Measurements from ENCODE around the gene RAP1GAP. TPM values are rescaled to one million over a fixed set of nuclear protein-coding genes. Genes with fewer than 3 reads are reported as not detected.
"Not testable (repeated sequence)": the region's sequence is repeated elsewhere in the genome, so short reads cannot be mapped to it uniquely, and the experiment has no call there.

The RAP1GAP gene
- total RNA-seq, 2 donors from 2014 or later: 0.45 to 6.0 TPM

- Mint-ChIP-seq H3K4me3 (no peak overlapping the region), H3K27me3 (no peaks in the 10 kb centered on the region), H3K27ac (no peak overlapping the region), H3K9me3 (no peaks in the 10 kb centered on the region), H3K4me1 (no peaks in the 10 kb centered on the region), H3K36me3 (ENCODE audit: low read depth) (peaks cover 100% of the 10 kb centered on the region)
- ATAC-seq (replicated peaks): no peak
These were observed 20.7 kb upstream of the RAP1GAP start for GRCh38 chr1:21689661-21690372.

DNA sequence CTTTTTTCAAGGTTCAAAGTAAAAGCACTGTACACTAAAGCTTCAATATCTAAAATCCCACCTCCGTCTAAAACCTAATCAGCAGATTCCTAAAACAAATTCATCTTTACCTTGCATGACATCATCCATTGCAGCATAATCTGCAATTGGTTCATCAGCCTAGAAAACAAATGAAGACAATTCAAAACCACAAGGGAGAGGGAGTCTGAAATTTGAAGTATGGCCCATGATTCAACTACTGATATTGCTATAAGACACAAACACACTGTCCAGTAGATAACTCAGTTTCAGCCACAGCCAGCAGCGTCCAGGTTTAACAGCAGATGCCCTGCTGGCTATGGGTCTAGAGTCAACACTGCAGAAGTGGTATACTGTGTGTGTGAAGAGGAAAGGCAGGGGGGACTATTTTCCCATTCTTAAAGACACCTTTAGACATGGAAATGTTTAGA is 17.9 kb upstream of the RAP1GAP start:
- no peak overlapping the region for H3K4me3 Mint-ChIP-seq
- peaks cover 4% of the 10 kb centered on the region for H3K4me1 Mint-ChIP-seq
- peak; percentile 55 for ATAC-seq (replicated peaks)
- peak overlapping the region; percentile 42 for H3K27ac Mint-ChIP-seq
- H3K27me3 Mint-ChIP-seq: no peaks in the 10 kb centered on the region
- no peaks in the 10 kb centered on the region for H3K9me3 Mint-ChIP-seq
- peaks cover 100% of the 10 kb centered on the region for H3K36me3 Mint-ChIP-seq (ENCODE audit: low read depth)

DNA sequence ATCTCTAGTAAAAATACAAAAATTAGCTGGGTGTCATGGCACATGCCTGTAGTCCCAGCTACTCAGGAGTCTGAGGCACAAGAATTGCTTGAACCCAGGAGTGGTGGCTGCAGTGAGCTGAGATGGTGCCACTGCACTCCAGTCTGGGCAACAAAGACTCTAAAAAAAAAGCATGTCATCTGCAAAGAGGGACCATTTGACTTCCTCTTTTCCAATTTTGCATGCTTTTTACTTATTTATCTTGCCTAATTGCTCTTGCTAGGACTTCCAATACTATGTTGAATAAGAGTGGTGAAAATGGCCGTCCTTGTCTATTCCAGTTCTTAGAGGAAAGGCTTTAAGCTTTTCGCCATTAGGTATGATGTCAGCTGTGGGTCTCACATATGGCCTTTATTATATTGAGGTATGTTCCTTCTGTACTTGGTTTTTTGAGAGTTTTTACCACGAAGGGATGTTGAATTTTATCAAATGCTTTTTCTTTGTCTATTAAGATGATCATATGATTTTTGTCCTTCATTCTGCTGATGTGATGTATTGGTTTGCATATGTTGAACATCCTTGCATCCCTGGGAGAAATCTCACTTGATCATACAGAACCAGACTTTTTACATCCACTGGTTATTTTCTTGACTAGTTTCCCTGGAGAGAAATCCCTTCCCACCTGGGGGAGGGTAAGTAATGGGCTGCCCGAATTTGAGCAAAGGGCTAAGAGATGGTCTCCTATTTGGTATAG is 17.0 kb upstream of the RAP1GAP start:
- Mint-ChIP-seq H3K4me3 (no peak overlapping the region), H3K36me3 (ENCODE audit: low read depth) (peaks cover 100% of the 10 kb centered on the region), H3K27ac (peak overlapping the region; percentile 42), H3K27me3 (no peaks in the 10 kb centered on the region), H3K9me3 (no peaks in the 10 kb centered on the region), H3K4me1 (peaks cover 7% of the 10 kb centered on the region)
- ATAC-seq (replicated peaks): no peak

GRCh38 chr1:21681426-21681825 is 12.3 kb upstream of the RAP1GAP start:
- Mint-ChIP-seq H3K27me3 (no peaks in the 10 kb centered on the region), H3K9me3 (no peaks in the 10 kb centered on the region), H3K27ac (peak overlapping the region; percentile 14), H3K4me3 (no peak overlapping the region), H3K4me1 (peaks cover 7% of the 10 kb centered on the region), H3K36me3 (ENCODE audit: low read depth) (peaks cover 100% of the 10 kb centered on the region)
- ATAC-seq (replicated peaks): no peak

GRCh38 chr1:21680918-21681317 is 11.8 kb upstream of the RAP1GAP start:
- peak; percentile 74 for ATAC-seq (replicated peaks)
- no peaks in the 10 kb centered on the region for H3K27me3 Mint-ChIP-seq
- H3K9me3 Mint-ChIP-seq: no peaks in the 10 kb centered on the region
- H3K4me1 Mint-ChIP-seq: peaks cover 7% of the 10 kb centered on the region
- H3K4me3 Mint-ChIP-seq: no peak overlapping the region
- peaks cover 98% of the 10 kb centered on the region for H3K36me3 Mint-ChIP-seq (ENCODE audit: low read depth)
- no peak overlapping the region for H3K27ac Mint-ChIP-seq

- Mint-ChIP-seq H3K4me3 (no peak overlapping the region), H3K9me3 (no peaks in the 10 kb centered on the region), H3K27ac (peak overlapping the region; percentile 21), H3K4me1 (peaks cover 7% of the 10 kb centered on the region), H3K27me3 (no peaks in the 10 kb centered on the region), H3K36me3 (ENCODE audit: low read depth) (peaks cover 92% of the 10 kb centered on the region)
- no peak for ATAC-seq (replicated peaks)
These were observed 11.2 kb upstream of the RAP1GAP start for GRCh38 chr1:21680381-21680780.

GRCh38 chr1:21677168-21677567 is 8.0 kb upstream of the RAP1GAP start:
- ATAC-seq (replicated peaks): no peak
- peaks cover 60% of the 10 kb centered on the region for H3K36me3 Mint-ChIP-seq (ENCODE audit: low read depth)

GRCh38 chr1:21674957-21675356 is 5.8 kb upstream of the RAP1GAP start:
- no peak overlapping the region for H3K27ac Mint-ChIP-seq
- peaks cover 38% of the 10 kb centered on the region for H3K36me3 Mint-ChIP-seq (ENCODE audit: low read depth)
- no peak for ATAC-seq (replicated peaks)
- H3K27me3 Mint-ChIP-seq: no peaks in the 10 kb centered on the region
- no peak overlapping the region for H3K4me3 Mint-ChIP-seq
- no peaks in the 10 kb centered on the region for H3K4me1 Mint-ChIP-seq
- H3K9me3 Mint-ChIP-seq: no peaks in the 10 kb centered on the region

More at GRCh38 chr1:21677168-21677567, 8.0 kb upstream of the RAP1GAP start:
- Mint-ChIP-seq H3K4me3 (no peak overlapping the region), H3K9me3 (no peaks in the 10 kb centered on the region), H3K4me1 (peaks cover 4% of the 10 kb centered on the region), H3K27me3 (no peaks in the 10 kb centered on the region), H3K27ac (no peak overlapping the region)

- not testable (repeated sequence) for H3K9me3 Mint-ChIP-seq; H3K27me3 Mint-ChIP-seq; H3K4me1 Mint-ChIP-seq; H3K4me3 Mint-ChIP-seq; ATAC-seq (replicated peaks)
- peak overlapping the region; percentile 50 for H3K27ac Mint-ChIP-seq
- H3K36me3 Mint-ChIP-seq (ENCODE audit: low read depth): peaks cover 27% of the 10 kb centered on the region
These were observed 4.7 kb upstream of the RAP1GAP start for GRCh38 chr1:21673853-21674252.

GRCh38 chr1:21673277-21673780 is 4.2 kb upstream of the RAP1GAP start:
- peak overlapping the region; percentile 50 for H3K27ac Mint-ChIP-seq
- peaks cover 22% of the 10 kb centered on the region for H3K36me3 Mint-ChIP-seq (ENCODE audit: low read depth)
- no peak for ATAC-seq (replicated peaks)
- H3K9me3 Mint-ChIP-seq: no peaks in the 10 kb centered on the region
- no peaks in the 10 kb centered on the region for H3K27me3 Mint-ChIP-seq
- H3K4me3 Mint-ChIP-seq: no peak overlapping the region
- no peaks in the 10 kb centered on the region for H3K4me1 Mint-ChIP-seq

DNA sequence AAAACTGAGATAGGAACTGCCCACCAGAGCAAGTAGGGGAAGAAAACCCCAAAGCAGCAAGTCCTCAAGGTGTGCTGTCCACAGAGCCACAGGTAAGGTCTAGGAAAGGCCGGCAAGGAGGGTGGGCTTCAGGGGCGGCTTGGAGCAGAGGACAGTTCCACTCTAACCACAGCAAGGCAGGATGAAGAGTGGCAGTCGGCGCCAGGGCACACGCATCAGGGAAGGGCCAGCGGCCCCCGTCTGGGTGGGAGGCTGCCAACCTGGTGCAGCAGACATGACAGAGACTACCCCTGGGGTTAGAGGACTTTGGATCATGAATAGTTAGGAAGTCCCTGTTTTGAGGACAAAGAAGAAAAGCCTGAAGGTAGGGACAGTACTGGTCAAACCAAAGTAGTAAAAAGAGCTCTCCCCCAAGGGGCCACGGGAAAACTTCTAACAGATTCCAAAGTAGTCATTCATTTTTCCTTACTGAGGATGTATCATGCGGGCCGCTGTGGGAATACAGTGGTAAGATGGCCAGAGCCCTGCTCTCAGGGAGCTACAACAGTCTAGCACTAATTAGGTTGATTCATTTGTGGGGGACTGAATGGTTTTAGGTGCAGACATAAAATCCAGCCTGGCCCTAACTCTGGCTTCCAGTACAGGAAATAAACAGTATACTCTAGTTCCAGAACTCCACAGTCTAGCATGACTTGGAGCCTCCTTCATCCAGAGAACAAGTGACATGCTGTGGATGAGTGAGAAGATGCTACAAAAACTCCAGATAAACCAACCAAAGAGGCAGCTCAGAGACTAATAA is 3.5 kb upstream of the RAP1GAP start:
- peaks cover under 1% of the 10 kb centered on the region for H3K27me3 Mint-ChIP-seq
- no peaks in the 10 kb centered on the region for H3K4me1 Mint-ChIP-seq
- no peak overlapping the region for H3K4me3 Mint-ChIP-seq
- no peak for ATAC-seq (replicated peaks)
- peak overlapping the region; percentile 50 for H3K27ac Mint-ChIP-seq
- H3K36me3 Mint-ChIP-seq (ENCODE audit: low read depth): peaks cover 15% of the 10 kb centered on the region
- H3K9me3 Mint-ChIP-seq: no peaks in the 10 kb centered on the region

- no peak for ATAC-seq (replicated peaks)
- H3K36me3 Mint-ChIP-seq (ENCODE audit: low read depth): peaks cover 7% of the 10 kb centered on the region
These were observed 2.8 kb upstream of the RAP1GAP start for GRCh38 chr1:21671915-21672314.

GRCh38 chr1:21670956-21671902 is 2.1 kb upstream of the RAP1GAP start:
- ATAC-seq (replicated peaks): no peak
- H3K27ac Mint-ChIP-seq: no peak overlapping the region
- no peaks in the 10 kb centered on the region for H3K4me1 Mint-ChIP-seq
- H3K36me3 Mint-ChIP-seq (ENCODE audit: low read depth): peaks cover under 1% of the 10 kb centered on the region
- H3K27me3 Mint-ChIP-seq: peaks cover 6% of the 10 kb centered on the region
- H3K4me3 Mint-ChIP-seq: no peak overlapping the region
- no peaks in the 10 kb centered on the region for H3K9me3 Mint-ChIP-seq

More at GRCh38 chr1:21671915-21672314, 2.8 kb upstream of the RAP1GAP start:
- H3K27me3 Mint-ChIP-seq: peaks cover 3% of the 10 kb centered on the region
- H3K4me3 Mint-ChIP-seq: no peak overlapping the region
- H3K4me1 Mint-ChIP-seq: no peaks in the 10 kb centered on the region
- no peaks in the 10 kb centered on the region for H3K9me3 Mint-ChIP-seq
- H3K27ac Mint-ChIP-seq: no peak overlapping the region

All from activated T-helper 17 cell treated with anti-CD3 and anti-CD28 coated beads, Interleukin-2, amount 50 U/mL, for 72 hours (primary cell).